ENCODE results near the gene LYPLA2. TPM values are rescaled to one million over a fixed set of nuclear protein-coding genes. Genes with fewer than 3 reads are reported as not detected.
A peak's percentile ranks its signal among the peaks of the same experiment; 100 is the strongest.

Gene LYPLA2
- total and polyA plus RNA-seq, 2 of the 8 experiments (the other 6 are each of a cell fraction or from before 2014, with no cell fraction given) = 138 to 211 TPM

DNA sequence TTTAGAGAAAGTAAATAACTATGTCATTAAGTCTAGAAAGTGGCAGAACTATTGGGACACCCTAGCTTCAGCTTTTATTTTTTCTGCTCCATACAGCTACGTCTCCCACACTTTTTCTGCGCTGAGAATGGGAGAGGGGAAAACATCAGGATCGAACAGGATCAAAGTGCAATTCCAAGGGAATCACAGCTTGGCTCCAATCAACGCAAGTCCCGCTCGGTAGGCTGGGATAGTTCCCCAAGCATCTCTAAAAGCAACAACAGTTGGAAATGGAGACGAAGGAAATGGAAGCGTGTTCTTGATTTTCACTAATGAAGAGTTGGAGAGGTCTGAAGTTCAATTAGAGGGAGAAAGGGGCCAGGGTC, 33.7 kb downstream of the LYPLA2 start:
- 9% methylated on average over 8 of the region's 8 CpGs; no CpG with 5 or more reads in 1 of the 2 experiments for WGBS, 2 experiments (ENCODE audit: extremely low coverage in 1 of 2, insufficient coverage in 1 of 2, insufficient read length in 1 of 2, insufficient replicate concordance in 2 of 2, low coverage in 1 of 2, low lambda C conversion rate in 2 of 2, missing lambda C conversion rate in 1 of 2)
- ChIA-PET CTCF (ENCODE audit: partially characterized antibody) (interaction anchor here (0.9 to 8.5 kb wide), 5 partner anchors 14 to 79 kb away, joined by 3 to 99 read pairs (median 6); no protein-coding TSS in a partner anchor), POLR2A (ENCODE audit: partially characterized antibody) (interaction anchor here (0.7 to 4.2 kb wide), 10 partner anchors 8 to 63 kb away, joined by 3 to 28 read pairs (median 4); partner anchors contain the start of genes GALE and PITHD1)
- Histone ChIP-seq H2AFZ (ENCODE audit: low read length) (peak overlapping the region; percentile 28; the same call in 1 of the 2 replicates), H3K23ac (ENCODE audit: insufficient read length) (no peak overlapping the region), H3K14ac (ENCODE audit: insufficient read length) (no peak overlapping the region), H4K91ac (replicated peaks; ENCODE audit: insufficient read length, low read length) (no peak overlapping the region), H3K79me2 (ENCODE audit: control insufficient read depth in 1 of 2, insufficient read depth in 2 of 2, low read length in 2 of 2) (peaks cover 0 to 3% of the 10 kb centered on the region in 2 experiments; a peak in 1 of 4 replicates), H3K4me2 (ENCODE audit: insufficient read depth in 1 of 2, low read depth in 2 of 2, low read length in 2 of 2) (peak overlapping the region; percentile 86 to 88), H3K56ac (replicated peaks; ENCODE audit: insufficient read length, low read depth, low read length) (peak overlapping the region; percentile 42), H2BK12ac (ENCODE audit: low read depth, low read length) (no peak overlapping the region), H3K4ac (replicated peaks; ENCODE audit: insufficient read length, low read depth, low read length) (no peak overlapping the region), H3K27me3 (replicated peaks in 1 of 4; ENCODE audit: control insufficient read depth in 3 of 4, extremely low read depth in 1 of 4, insufficient read depth in 3 of 4, low read length in 3 of 4) (no peaks in the 10 kb centered on the region), H3K27ac (ENCODE audit: low read depth, low read length) (peak overlapping the region; percentile 96), H3K18ac (ENCODE audit: extremely low read depth, low read length) (no peak overlapping the region; the same call in 1 of the 2 replicates), H4K8ac (ENCODE audit: extremely low read depth, insufficient read depth, low read length) (peak overlapping the region; percentile 98), H3K4me1 (replicated peaks in 1 of 4; ENCODE audit: control insufficient read depth in 3 of 4, insufficient read depth in 4 of 4, low read length in 3 of 4) (peaks cover 0 to 6% (median 1%) of the 10 kb centered on the region in 4 experiments; a peak in 2 of 7 replicates), H2AK5ac (ENCODE audit: low read depth, low read length) (no peak overlapping the region), H2BK15ac (ENCODE audit: low read length) (no peak overlapping the region), H3K79me1 (ENCODE audit: low read depth, low read length) (0 out of 2 replicates have a peak, but pooled peaks cover 3% of the 10 kb centered on the region), H2BK120ac (replicated peaks; ENCODE audit: low read depth, low read length) (peak overlapping the region; percentile 68), H2BK5ac (ENCODE audit: low read depth, low read length) (peak overlapping the region; percentile 96), H4K20me1 (replicated peaks in 1 of 2; ENCODE audit: control insufficient read depth in 1 of 2, insufficient read depth in 2 of 2, low read length in 2 of 2) (no peaks in the 10 kb centered on the region), H3K9ac (replicated peaks in 1 of 4; ENCODE audit: extremely low read depth in 1 of 4, low read depth in 3 of 4, low read length in 3 of 4) (peak overlapping the region; percentile 90 to 94 (median 93)), H3K9me3 (ENCODE audit: insufficient read depth in 2 of 2, low read depth in 1 of 2, low read length in 1 of 2) (no peaks in the 10 kb centered on the region), H3K23me2 (ENCODE audit: low read depth, low read length) (peaks cover 4% of the 10 kb centered on the region), H2BK20ac (ENCODE audit: low read length) (no peak overlapping the region), H3K36me3 (ENCODE audit: control insufficient read depth in 2 of 4, insufficient read depth in 4 of 4, low read length in 3 of 4) (no peaks in the 10 kb centered on the region), H4K5ac (ENCODE audit: insufficient read length, low read depth, low read length) (peak overlapping the region; percentile 32), H3K4me3 (ENCODE audit: extremely low read depth in 1 of 4, insufficient read depth in 2 of 4, low read depth in 3 of 4, low read length in 4 of 4) (peak overlapping the region; percentile 90 to 96 (median 94))
- DNase-seq (ENCODE audit: low read depth in 1 of 2, low spot score in 2 of 2) (no peak), FAIRE-seq (no peak)
- TF ChIP-seq SP4 (IDR thresholded peaks at IDR 0.05; ENCODE audit: low read length) (no peak), ZNF274 (IDR thresholded peaks at IDR 0.05; ENCODE audit: borderline replicate concordance, extremely low read depth, low read length) (no peak), RBBP5 (IDR thresholded peaks at IDR 0.05; ENCODE audit: borderline replicate concordance, low read depth, low read length) (no peak), EZH2 (IDR thresholded peaks at IDR 0.05; ENCODE audit: low read depth, low read length, severe bottlenecking) (no peak), SIX5 (IDR thresholded peaks at IDR 0.05; ENCODE audit: low read depth, low read length) (no peak), HDAC6 (IDR thresholded peaks at IDR 0.05; ENCODE audit: low read depth, low read length) (no peak)
- TF ChIP-seq, protein P1, sequence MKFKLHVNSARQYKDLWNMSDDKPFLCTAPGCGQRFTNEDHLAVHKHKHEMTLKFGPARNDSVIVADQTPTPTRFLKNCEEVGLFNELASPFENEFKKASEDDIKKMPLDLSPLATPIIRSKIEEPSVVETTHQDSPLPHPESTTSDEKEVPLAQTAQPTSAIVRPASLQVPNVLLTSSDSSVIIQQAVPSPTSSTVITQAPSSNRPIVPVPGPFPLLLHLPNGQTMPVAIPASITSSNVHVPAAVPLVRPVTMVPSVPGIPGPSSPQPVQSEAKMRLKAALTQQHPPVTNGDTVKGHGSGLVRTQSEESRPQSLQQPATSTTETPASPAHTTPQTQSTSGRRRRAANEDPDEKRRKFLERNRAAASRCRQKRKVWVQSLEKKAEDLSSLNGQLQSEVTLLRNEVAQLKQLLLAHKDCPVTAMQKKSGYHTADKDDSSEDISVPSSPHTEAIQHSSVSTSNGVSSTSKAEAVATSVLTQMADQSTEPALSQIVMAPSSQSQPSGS (IDR thresholded peaks at IDR 0.05; ENCODE audit: low read length) = no peak
- TF ChIP-seq, protein P2, sequence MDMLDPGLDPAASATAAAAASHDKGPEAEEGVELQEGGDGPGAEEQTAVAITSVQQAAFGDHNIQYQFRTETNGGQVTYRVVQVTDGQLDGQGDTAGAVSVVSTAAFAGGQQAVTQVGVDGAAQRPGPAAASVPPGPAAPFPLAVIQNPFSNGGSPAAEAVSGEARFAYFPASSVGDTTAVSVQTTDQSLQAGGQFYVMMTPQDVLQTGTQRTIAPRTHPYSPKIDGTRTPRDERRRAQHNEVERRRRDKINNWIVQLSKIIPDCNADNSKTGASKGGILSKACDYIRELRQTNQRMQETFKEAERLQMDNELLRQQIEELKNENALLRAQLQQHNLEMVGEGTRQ (IDR thresholded peaks at IDR 0.05; ENCODE audit: low read length) = no peak

Measured in H1 (cell line).